HG03039 (cell line): ENCODE measurements around the gene TDRD10.

Experiments
- ATAC-seq: cut with Tn5 transposase; IDR thresholded peaks from one replicate; pipeline ENCODE4 v1.9.1; 2021; ENCODE audit warnings: mild to moderate bottlenecking, moderate library complexity; ENCODE audit not compliant: unreplicated experiment

TDRD10 gene

GRCh38 chr1:154502066-154502743, at the start of gene TDRD10, which contains the start of gene SHE:
TSS of gene TDRD10 (plus strand) at chr1:154502219. CDS start at chr1:154506904, 4,685 bp downstream.
TSS of gene SHE (minus strand) at chr1:154502412. CDS start at chr1:154502026, 386 bp downstream.
- no peak for ATAC-seq

GRCh38 chr1:154453161-154453560, 48.9 kb upstream of the TDRD10 start:
- ATAC-seq: no peak

GRCh38 chr1:154453574-154454352, 48.3 kb upstream of the TDRD10 start:
- no peak for ATAC-seq

GRCh38 chr1:154454386-154455120, 47.5 kb upstream of the TDRD10 start:
- no peak for ATAC-seq

DNA sequence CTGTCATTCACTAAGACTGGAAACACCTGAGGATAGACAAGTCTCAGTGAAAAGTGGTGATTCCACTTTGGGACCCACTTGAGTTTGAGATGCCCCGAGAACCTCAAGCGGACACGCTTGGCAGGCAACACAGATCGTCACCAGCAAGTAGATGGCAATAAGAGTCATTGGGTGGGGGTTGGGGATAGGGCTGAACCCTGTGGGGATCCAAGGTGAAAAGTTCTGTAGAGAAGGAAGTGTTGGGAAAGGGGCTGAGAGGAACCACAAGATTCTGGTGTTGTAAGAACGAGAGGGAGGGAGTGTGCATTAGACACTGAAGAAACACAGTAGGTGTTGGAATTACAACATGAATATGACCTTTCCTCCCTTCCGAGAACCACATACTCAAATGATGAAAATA, 45.4 kb upstream of the TDRD10 start:
- no peak for ATAC-seq

DNA sequence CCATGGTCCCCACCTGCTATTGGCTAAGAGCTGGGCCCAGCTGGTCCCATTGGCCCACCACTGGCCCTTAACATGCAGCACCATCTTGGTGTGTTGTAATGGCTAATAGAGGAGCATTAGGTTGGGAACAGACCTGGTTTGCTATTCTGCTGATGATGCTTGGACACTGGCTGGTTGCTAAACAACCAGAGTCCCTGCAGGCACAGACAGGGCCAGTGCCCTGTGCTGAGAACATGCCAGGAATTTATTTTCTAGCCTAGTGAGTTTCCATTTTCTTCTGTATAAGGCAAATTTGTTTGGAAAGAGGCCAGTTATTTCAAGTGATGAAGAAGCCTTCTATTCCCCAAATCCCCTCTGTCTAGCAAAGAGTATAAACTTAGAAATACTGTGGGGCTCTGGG, 42.9 kb upstream of the TDRD10 start:
- no peak for ATAC-seq

DNA sequence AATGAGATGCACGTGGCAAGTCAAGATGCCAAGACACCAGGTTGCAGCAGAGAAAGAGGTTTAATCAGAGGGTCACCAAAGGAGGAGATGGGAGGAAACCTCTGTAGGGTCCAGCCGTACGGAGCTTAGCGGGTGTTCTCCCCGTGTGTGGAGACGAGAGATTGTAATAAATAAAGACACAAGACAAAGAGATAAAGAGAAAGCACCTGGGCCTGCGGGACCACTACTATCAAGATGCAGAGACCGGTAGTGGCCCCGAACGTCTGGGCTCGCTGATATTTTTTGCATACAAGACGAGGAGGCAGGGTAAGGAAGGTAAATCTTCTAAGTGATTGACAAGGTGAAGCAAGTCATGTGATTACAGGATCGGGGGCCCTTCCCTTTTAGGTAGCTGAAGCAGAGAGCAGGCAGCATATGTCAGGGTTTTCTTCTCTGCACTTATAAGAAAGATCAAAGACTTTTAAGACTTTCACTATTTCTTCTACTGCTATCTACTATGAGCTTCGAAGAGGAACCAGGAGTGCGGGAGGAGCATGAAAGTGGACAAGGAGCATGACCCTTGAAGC, 41.2 kb upstream of the TDRD10 start:
- no peak for ATAC-seq

- no peak for ATAC-seq
Measured at GRCh38 chr1:154463512-154463990, 38.5 kb upstream of the TDRD10 start.

GRCh38 chr1:154465621-154466195, 36.3 kb upstream of the TDRD10 start:
- no peak for ATAC-seq

DNA sequence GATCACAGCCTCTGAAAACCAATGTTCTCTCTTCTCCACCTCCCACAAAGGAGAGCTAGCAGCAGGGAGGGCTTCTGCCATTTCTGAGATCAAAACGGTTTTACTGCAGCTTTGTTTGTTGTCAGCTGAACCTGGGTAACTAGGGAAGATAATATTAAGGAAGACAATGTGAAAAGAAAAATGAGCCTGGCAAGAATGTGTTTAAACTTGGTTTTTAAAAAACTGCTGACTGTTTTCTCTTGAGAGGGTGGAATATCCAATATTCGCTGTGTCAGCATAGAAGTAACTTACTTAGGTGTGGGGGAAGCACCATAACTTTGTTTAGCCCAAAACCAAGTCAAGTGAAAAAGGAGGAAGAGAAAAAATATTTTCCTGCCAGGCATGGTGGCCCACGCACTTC, 35.8 kb upstream of the TDRD10 start:
- no peak for ATAC-seq

DNA sequence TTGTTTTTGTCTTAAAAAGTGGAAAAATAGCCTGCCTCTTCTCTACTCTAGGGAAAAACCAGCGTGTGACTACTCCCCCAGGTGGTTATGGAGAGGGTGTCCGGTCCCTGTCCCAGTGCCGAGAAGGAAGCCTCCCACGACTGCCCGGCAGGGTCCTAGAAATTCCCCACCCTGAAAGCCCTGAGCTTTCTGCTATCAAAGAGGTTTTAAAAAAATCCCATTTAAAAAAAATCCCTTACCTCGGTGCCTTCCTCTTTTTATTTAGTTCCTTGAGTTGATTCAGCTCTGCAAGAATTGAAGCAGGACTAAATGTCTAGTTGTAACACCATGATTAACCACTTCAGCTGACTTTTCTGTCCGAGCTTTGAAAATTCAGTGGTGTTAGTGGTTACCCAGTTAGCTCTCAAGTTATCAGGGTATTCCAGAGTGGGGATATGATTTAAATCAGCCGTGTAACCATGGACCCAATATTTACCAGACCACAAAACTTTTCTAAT, 35.0 kb upstream of the TDRD10 start:
- no peak for ATAC-seq

DNA sequence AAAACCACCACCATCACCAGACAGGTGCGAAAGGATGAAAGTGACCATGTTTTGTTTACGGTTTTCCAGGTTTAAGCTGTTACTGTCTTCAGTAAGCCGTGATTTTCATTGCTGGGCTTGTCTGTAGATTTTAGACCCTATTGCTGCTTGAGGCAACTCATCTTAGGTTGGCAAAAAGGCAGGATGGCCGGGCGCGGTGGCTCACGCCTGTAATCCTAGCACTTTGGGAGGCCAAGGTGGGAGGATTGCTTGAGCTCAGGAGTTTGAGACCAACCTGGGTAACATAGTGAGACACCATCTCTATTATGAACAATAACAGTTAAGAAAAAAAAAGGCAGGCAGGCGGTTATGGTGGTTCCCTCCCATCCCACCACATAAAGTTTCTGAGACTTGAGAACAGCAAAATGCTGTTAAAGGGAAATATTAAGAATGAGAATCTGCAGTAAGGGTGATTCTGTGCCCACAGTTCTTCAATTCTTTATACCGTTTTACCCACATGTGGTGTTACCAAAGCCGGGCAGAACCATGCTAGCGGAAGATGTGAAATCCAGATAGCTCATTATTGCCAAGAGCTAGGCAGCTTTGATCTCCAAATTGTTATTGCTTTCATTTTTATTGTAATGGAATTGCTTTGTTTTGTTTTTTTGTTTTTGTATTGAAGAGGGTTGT, 34.5 kb upstream of the TDRD10 start:
- no peak for ATAC-seq

GRCh38 chr1:154468535-154469250, 33.3 kb upstream of the TDRD10 start:
- ATAC-seq: no peak

GRCh38 chr1:154469844-154470560, 32.0 kb upstream of the TDRD10 start:
- ATAC-seq: no peak

DNA sequence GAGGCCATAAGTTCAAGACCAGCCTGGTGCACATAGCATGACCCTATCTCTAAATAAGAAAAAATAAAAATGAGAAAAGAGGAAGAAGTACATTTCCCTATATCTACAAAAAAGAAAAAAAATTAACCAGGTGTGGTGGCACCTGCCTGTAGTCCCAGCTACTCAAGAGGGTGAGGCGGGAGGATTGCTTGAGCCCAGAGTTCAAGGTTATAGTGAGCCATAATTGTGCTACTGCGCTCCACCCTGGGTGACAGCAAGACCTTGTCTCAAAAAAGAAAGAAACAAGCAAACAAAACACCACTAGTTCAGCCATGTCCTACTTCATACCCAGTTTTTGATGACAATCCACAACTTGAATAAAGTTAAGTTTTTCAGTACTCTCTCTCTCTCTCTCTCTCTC, 30.7 kb upstream of the TDRD10 start:
- ATAC-seq: no peak

DNA sequence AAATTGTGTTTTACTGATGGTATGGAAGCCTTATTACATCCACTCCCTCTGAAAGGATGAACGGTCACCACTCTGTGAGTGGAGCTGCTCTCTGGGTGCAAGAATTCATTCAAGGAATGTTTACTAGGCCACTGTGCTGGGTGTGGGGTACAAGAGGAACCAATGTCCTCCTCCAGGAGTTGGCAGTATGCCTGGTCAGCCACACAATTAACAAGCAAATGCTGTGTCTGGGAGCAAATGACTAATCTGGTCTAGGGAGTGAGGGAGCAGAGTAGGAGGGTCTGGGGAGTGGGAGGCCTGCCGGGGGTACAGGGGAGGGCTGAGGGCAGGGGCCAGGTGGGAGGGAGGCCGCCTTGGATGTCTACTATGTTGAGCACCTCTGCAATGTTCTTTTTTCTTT, 27.2 kb upstream of the TDRD10 start:
- ATAC-seq: no peak

GRCh38 chr1:154476791-154477190, 25.2 kb upstream of the TDRD10 start:
- no peak for ATAC-seq

- no peak for ATAC-seq
Measured at GRCh38 chr1:154478013-154478412, 24.0 kb upstream of the TDRD10 start.

DNA sequence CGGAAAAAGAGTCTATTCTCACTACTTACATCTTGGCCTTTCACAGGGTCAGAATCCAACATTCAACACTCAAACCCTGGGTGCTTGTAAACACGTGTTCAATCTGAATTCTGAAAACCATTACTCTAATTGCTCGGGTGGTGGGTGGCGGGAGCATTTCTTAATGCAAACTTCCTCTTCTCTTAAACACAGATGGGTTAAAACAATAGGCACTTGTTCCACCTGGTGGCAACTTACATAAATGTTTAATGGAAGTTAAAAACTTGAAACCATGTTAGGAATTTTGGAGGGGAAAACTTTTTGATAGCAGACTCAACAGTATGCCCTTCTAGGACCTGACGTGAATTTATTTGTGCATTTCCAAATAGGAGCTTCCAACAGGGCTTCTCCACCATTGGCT, 23.4 kb upstream of the TDRD10 start:
- no peak for ATAC-seq
